A673 (cell line): ENCODE data around the gene HID1.

Source experiments
- EZH2 ChIP-seq: fragments of 200-600 bp; sonication (generic); IDR thresholded peaks from 2 replicates; pipeline ENCODE4 v1.6.1; 2017; ENCODE audit warnings: borderline replicate concordance, low read depth, mild to moderate bottlenecking, mixed read lengths, antibody characterized with exemption, low read length; ENCODE audit not compliant: poor library complexity, severe bottlenecking
- TF ChIP-seq, protein P1 (sequence below): fragments of 300-800, 200-600 bp; sonication (generic); conservative IDR thresholded peaks from 2 replicates; pipeline ENCODE4 v1.5.1; 2017; ENCODE audit warnings: low read depth, mild to moderate bottlenecking, antibody characterized with exemption, low read length, moderate library complexity, mixed read lengths

- no peak for TF ChIP-seq EZH2
- TF ChIP-seq, protein P1, sequence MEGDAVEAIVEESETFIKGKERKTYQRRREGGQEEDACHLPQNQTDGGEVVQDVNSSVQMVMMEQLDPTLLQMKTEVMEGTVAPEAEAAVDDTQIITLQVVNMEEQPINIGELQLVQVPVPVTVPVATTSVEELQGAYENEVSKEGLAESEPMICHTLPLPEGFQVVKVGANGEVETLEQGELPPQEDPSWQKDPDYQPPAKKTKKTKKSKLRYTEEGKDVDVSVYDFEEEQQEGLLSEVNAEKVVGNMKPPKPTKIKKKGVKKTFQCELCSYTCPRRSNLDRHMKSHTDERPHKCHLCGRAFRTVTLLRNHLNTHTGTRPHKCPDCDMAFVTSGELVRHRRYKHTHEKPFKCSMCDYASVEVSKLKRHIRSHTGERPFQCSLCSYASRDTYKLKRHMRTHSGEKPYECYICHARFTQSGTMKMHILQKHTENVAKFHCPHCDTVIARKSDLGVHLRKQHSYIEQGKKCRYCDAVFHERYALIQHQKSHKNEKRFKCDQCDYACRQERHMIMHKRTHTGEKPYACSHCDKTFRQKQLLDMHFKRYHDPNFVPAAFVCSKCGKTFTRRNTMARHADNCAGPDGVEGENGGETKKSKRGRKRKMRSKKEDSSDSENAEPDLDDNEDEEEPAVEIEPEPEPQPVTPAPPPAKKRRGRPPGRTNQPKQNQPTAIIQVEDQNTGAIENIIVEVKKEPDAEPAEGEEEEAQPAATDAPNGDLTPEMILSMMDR: no peak
These were observed 34.1 kb upstream of the HID1 start for GRCh38 chr17:75006653-75007052.
